ENCODE measurements around the gene RBM33. TPM values are rescaled to one million over a fixed set of nuclear protein-coding genes. Genes with fewer than 3 reads are reported as not detected.

The RBM33 gene
- total and polyA plus RNA-seq, 8 donors: 7.5 to 182 (median 60.5) TPM

DNA sequence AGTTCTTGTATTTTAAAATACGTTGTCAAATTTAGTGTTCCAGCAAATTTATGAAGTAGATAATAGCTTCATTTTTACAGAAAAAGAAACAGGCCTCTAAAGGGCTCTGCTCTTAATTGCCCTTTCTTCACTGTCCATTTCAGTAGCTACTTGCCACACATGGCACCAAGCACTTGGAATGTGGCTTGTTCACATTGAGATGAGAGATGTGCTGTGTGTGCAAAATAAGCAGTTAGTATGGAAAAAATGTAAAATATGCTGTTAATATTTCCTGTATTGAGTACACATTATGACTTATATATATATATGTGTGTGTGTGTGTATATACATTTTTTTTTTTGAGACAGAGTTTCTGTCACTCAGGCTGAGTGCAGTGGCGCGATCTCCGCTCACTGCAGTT lies 19.5 kb downstream of the RBM33 start:
- H3K4me1 ChIP-seq: peaks cover 4 to 79% (median 45%) of the 10 kb centered on the region in 4 donors
- H3K9me3 ChIP-seq: no peaks in the 10 kb centered on the region
- WGBS, 5 donors: 70 to 90% (median 85%) methylated on average over 3 to 4 of the region's 4 CpGs
- TF ChIP-seq, protein P1, sequence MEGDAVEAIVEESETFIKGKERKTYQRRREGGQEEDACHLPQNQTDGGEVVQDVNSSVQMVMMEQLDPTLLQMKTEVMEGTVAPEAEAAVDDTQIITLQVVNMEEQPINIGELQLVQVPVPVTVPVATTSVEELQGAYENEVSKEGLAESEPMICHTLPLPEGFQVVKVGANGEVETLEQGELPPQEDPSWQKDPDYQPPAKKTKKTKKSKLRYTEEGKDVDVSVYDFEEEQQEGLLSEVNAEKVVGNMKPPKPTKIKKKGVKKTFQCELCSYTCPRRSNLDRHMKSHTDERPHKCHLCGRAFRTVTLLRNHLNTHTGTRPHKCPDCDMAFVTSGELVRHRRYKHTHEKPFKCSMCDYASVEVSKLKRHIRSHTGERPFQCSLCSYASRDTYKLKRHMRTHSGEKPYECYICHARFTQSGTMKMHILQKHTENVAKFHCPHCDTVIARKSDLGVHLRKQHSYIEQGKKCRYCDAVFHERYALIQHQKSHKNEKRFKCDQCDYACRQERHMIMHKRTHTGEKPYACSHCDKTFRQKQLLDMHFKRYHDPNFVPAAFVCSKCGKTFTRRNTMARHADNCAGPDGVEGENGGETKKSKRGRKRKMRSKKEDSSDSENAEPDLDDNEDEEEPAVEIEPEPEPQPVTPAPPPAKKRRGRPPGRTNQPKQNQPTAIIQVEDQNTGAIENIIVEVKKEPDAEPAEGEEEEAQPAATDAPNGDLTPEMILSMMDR (IDR thresholded peaks at IDR 0.05): no peak
- TF ChIP-seq POLR2A (IDR thresholded peaks at IDR 0.05) (no peak), EP300 (IDR thresholded peaks at IDR 0.05) (no peak), POLR2AphosphoS5 (IDR thresholded peaks at IDR 0.05) (no peak)
- H3K4me3 ChIP-seq: no peak overlapping the region
- no peak for DNase-seq
- peaks cover 0 to 12% (median 2%) of the 10 kb centered on the region in 4 donors for H3K36me3 ChIP-seq
- no peaks in the 10 kb centered on the region for H3K27me3 ChIP-seq
- intact Hi-C loops (cut with DNase I; ENCODE audit: low total_unique reads): no loop called here
- no peak overlapping the region for H3K27ac ChIP-seq

- Histone ChIP-seq H3K27ac (no peak overlapping the region), H3K9me3 (no peaks in the 10 kb centered on the region), H3K4me3 (no peak overlapping the region), H3K27me3 (no peaks in the 10 kb centered on the region), H3K4me1 (peaks cover 4 to 84% (median 49%) of the 10 kb centered on the region in 4 donors), H3K36me3 (peaks cover 0 to 21% (median 6%) of the 10 kb centered on the region in 4 donors)
- 82 to 87% (median 85%) methylated on average over 8 to 9 of the region's 9 CpGs for WGBS, 5 donors
- DNase-seq: no peak
- intact Hi-C loops (cut with DNase I; ENCODE audit: low total_unique reads): no loop called here
- TF ChIP-seq, protein P1 (IDR thresholded peaks at IDR 0.05): no peak
- TF ChIP-seq EP300 (IDR thresholded peaks at IDR 0.05): no peak
- TF ChIP-seq POLR2A (IDR thresholded peaks at IDR 0.05): no peak
- no peak for TF ChIP-seq POLR2AphosphoS5 (IDR thresholded peaks at IDR 0.05)
These were observed 20.9 kb downstream of the RBM33 start for GRCh38 chr7:155665079-155665956.

GRCh38 chr7:155665957-155666287 lies 21.5 kb downstream of the RBM33 start:
- no peak overlapping the region for H3K27ac ChIP-seq
- H3K36me3 ChIP-seq: peaks cover 0 to 21% (median 6%) of the 10 kb centered on the region in 4 donors
- 66 to 78% (median 74%) methylated on average over 3 of the region's 3 CpGs for WGBS, 5 donors
- DNase-seq: no peak
- intact Hi-C loops (cut with DNase I; ENCODE audit: low total_unique reads): no loop called here
- H3K4me1 ChIP-seq: peaks cover 4 to 87% (median 52%) of the 10 kb centered on the region in 4 donors
- H3K27me3 ChIP-seq: no peaks in the 10 kb centered on the region
- TF ChIP-seq POLR2AphosphoS5 (IDR thresholded peaks at IDR 0.05) (no peak), POLR2A (IDR thresholded peaks at IDR 0.05) (no peak), EP300 (IDR thresholded peaks at IDR 0.05) (no peak)
- TF ChIP-seq, protein P1 (IDR thresholded peaks at IDR 0.05): no peak
- H3K4me3 ChIP-seq: no peak overlapping the region
- H3K9me3 ChIP-seq: no peaks in the 10 kb centered on the region

- Histone ChIP-seq H3K4me3 (no peak overlapping the region), H3K36me3 (peaks cover 0 to 21% (median 6%) of the 10 kb centered on the region in 4 donors), H3K4me1 (peaks cover 4 to 84% (median 49%) of the 10 kb centered on the region in 4 donors), H3K27me3 (no peaks in the 10 kb centered on the region), H3K9me3 (no peaks in the 10 kb centered on the region), H3K27ac (no peak overlapping the region)
- DNase-seq: no peak
- no peak for TF ChIP-seq POLR2AphosphoS5 (IDR thresholded peaks at IDR 0.05)
- TF ChIP-seq POLR2A (IDR thresholded peaks at IDR 0.05): no peak
- no peak for TF ChIP-seq EP300 (IDR thresholded peaks at IDR 0.05)
- TF ChIP-seq, protein P1 (IDR thresholded peaks at IDR 0.05): no peak
- intact Hi-C loops (cut with DNase I; ENCODE audit: low total_unique reads): no loop called here
- 82 to 85% (median 84%) methylated on average over 6 of the region's 6 CpGs for WGBS, 5 donors
These were observed 22.9 kb downstream of the RBM33 start for GRCh38 chr7:155667241-155667829.
